ENCODE data around the gene IFIT3. TPM values are rescaled to one million over a fixed set of nuclear protein-coding genes. Genes with fewer than 3 reads are reported as not detected.
A peak's percentile ranks its signal among the peaks of the same experiment; 100 is the strongest.
"Not testable (repeated sequence)": the region's sequence is repeated elsewhere in the genome, so short reads cannot be mapped to it uniquely, and the experiment has no call there.

IFIT3 gene
- total RNA-seq, 1 donor from 2014 or later: 1.9 TPM

DNA sequence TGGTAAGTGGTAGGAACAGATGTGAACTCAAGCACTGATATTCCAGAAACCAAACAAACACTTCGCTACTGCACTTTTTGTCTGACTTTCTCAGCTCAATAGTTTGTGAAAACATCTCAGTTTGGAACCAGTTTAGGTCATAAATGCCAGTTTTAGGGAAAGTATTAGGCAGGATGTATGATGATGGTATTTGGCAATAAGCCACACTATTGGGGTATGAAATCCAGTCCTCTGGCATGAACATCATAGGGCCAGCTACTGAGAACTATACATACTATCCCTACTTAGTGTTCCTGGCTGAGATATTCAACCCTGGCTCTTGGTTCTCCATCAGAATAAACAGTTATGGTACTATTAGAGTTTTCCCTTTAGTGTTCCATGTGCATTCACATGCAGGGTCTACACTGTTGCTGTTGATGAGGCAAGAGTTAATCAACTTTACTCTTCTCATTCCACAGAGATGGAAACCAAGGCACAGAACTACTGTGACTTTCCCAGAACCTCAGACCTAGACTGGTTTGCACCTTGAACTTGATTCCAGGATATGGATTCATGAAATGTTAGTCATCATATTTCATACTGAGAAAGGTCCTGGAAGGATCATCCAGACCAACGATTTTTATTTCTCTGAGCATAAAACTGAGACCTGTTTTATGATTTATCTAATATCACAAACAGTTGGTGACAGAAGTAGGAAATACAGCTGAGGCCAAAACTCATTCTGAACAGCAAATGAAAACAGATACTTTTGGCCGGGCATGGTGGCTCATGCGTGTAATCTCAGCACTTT lies 46.0 kb upstream of the IFIT3 start:
- intact Hi-C loops (cut with DNase I): no loop called here
- no peak for DNase-seq (ENCODE audit: low spot score in 2 of 2)
- Histone ChIP-seq H3K27me3 (no peaks in the 10 kb centered on the region), H3K27ac (peak overlapping the region; percentile 89 to 95), H3K4me3 (no peak overlapping the region), H3K36me3 (no peaks in the 10 kb centered on the region), H3K4me1 (peaks cover 0 to 59% of the 10 kb centered on the region in 2 donors), H3K9me3 (no peaks in the 10 kb centered on the region)
- TF ChIP-seq, protein P1, sequence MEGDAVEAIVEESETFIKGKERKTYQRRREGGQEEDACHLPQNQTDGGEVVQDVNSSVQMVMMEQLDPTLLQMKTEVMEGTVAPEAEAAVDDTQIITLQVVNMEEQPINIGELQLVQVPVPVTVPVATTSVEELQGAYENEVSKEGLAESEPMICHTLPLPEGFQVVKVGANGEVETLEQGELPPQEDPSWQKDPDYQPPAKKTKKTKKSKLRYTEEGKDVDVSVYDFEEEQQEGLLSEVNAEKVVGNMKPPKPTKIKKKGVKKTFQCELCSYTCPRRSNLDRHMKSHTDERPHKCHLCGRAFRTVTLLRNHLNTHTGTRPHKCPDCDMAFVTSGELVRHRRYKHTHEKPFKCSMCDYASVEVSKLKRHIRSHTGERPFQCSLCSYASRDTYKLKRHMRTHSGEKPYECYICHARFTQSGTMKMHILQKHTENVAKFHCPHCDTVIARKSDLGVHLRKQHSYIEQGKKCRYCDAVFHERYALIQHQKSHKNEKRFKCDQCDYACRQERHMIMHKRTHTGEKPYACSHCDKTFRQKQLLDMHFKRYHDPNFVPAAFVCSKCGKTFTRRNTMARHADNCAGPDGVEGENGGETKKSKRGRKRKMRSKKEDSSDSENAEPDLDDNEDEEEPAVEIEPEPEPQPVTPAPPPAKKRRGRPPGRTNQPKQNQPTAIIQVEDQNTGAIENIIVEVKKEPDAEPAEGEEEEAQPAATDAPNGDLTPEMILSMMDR (IDR thresholded peaks at IDR 0.05): no peak

DNA sequence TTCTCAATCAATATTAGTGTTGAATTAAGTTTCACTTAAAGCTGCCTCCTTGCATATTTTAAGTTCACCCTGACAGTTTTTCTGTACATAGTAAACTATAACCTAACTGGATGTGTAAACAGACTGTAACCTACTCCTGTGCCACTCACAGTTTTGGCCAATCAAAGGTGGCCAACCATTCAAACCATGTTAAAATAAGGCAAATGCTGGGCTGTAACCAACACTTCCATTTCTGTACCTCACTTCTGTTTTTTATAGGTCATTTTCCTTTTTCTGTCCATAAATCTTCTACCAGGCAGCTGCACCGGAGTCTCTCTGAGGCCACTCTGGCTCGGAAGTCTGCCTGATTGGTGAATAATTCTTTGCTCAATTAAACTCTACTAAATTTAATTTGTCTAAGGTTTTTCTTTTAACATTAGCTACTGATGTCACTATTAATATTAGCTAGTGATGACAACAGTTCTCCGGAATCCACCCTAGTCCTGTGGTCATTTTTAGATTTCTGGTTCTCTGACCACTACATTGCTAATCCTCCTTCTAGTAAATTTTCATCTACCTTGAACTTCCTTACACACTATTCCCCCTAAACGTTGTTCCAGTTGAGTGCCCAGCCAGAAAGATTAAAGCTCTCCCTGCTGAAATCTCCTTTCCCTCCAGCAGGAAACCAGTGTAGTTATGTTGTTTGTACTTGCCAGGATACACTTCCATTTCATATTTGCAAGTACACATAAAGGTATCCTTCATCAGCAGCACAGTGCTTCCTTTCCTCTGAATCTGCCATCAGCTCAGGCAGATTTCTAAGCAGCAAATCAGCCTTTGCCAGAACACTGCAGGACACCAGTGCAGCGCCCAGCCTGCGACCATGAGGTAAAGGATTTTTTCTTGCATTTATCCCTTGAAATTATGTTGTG lies 44.5 kb upstream of the IFIT3 start:
- intact Hi-C loops (cut with DNase I): no loop called here
- H3K4me1 ChIP-seq: peaks cover 0 to 48% of the 10 kb centered on the region in 2 donors
- H3K36me3 ChIP-seq: no peaks in the 10 kb centered on the region
- H3K27me3 ChIP-seq: no peaks in the 10 kb centered on the region
- no peak for DNase-seq (ENCODE audit: low spot score in 2 of 2)
- H3K9me3 ChIP-seq: no peaks in the 10 kb centered on the region
- peak overlapping the region; percentile 38 to 50 for H3K4me3 ChIP-seq
- peak overlapping the region; percentile 89 to 95 for H3K27ac ChIP-seq
- TF ChIP-seq, protein P1 (IDR thresholded peaks at IDR 0.05): no peak

DNA sequence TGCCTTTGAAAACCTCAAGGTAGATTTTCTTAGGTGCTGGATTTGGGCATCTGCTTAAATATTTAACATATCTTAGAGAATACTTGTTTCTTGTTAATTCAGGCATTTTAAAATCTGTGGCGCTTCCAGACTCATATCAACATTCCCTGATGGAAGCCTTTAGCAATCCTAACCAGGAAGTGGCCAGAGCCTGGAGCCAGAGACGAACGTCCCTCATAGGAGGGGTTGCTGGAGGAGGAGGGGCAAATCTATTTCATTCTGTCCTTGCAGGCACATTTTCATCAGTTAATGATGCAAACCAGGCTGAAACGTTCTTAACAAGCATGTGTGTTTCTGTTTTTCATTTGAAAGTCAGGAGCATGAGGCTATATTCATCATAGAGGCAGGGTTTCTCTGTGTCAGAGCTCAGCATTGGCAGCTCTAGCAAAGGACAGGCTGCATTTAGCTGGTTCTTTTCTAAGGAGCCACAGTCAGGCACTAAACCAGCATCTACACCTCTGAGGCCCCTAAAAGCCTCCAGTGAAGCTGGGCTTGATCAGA lies 43.8 kb upstream of the IFIT3 start:
- DNase-seq (ENCODE audit: low spot score in 2 of 2): peak; percentile 31 to 87
- TF ChIP-seq, protein P1 (IDR thresholded peaks at IDR 0.05): no peak
- Histone ChIP-seq H3K27ac (peak overlapping the region; percentile 89 to 95), H3K4me3 (peak overlapping the region; percentile 38 to 50), H3K9me3 (no peaks in the 10 kb centered on the region), H3K36me3 (no peaks in the 10 kb centered on the region), H3K4me1 (peaks cover 0 to 43% of the 10 kb centered on the region in 2 donors), H3K27me3 (no peaks in the 10 kb centered on the region)
- intact Hi-C loops (cut with DNase I): loop anchor here (1.0 kb wide), 1 partner anchor 17 kb away; no protein-coding TSS in a partner anchor

DNA sequence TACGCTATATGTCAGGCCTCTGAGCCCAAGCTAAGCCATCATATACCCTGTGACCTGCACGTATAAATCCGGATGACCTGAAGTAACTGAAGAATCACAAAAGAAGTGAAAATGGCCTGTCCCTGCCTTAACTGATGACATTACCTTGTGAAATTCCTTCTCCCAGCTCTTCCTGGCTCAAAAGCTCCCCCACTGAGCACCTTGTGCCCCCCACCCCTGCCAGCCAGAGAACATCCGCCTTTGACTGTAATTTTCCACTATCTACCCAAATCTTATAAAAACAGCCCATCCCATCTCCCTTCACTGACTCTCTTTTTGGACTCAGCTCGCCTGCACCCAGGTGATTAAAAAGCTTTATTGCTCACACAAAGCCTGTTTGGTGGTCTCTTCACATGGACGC lies 43.1 kb upstream of the IFIT3 start:
- intact Hi-C loops (cut with DNase I): loop anchor here (1.0 kb wide), 1 partner anchor 17 kb away; no protein-coding TSS in a partner anchor
- H3K4me1 ChIP-seq: peaks cover 0 to 37% of the 10 kb centered on the region in 2 donors
- H3K9me3 ChIP-seq; H3K4me3 ChIP-seq; H3K27me3 ChIP-seq; DNase-seq (ENCODE audit: low spot score in 2 of 2); H3K36me3 ChIP-seq: not testable (repeated sequence)
- H3K27ac ChIP-seq: peak overlapping the region; percentile 89 to 95

DNA sequence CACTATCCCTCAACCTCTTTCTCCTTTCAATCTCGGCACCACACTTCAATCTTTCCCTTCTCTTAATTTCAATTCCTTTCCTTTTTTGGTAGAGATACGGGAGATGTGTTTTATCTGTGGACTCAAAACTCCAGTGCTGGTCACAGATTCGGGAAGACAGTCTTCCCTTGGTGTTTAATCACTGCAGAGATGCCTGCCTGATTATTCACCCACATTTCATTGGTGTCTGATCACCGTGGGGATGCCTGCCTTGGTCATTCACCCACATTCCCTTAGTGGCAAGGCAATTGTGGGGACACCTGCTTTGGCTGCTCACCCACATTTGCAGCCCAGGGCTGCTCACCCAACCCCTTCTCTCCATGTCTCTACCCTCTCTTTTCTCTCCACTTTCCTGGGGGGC lies 42.5 kb upstream of the IFIT3 start:
- Histone ChIP-seq H3K4me1 (peaks cover 0 to 37% of the 10 kb centered on the region in 2 donors), H3K27ac (peak overlapping the region; percentile 89 to 95)
- H3K36me3 ChIP-seq; H3K9me3 ChIP-seq; intact Hi-C loops (cut with DNase I); H3K27me3 ChIP-seq; DNase-seq (ENCODE audit: low spot score in 2 of 2); H3K4me3 ChIP-seq: not testable (repeated sequence)

DNA sequence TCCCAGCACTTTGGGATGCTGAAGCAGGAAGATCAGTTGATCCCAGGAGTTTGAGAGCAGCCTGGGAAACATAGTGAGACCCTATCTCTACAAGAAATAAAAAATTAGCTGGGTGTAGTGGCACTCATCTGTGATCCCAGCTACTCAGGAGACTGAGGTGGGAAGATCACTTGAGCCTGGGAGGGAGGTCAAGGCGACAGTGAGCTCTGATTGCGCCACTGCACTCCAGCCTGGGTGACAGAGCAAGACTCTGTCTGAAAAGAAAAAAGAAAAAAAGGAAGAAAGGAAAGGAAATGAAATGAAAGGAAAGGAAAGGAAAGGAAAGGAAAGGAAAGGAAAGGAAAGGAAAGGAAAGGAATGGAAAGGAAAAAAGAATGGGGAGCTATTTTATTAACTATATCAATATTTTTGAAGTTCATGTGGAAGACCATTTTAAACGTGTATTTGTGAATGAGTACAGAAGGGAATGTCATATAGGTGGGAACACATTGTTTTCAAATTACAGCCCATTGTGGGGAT lies 33.0 kb upstream of the IFIT3 start:
- H3K9me3 ChIP-seq: peaks cover 0 to 2% of the 10 kb centered on the region in 2 donors
- TF ChIP-seq, protein P1 (IDR thresholded peaks at IDR 0.05): no peak
- no peak overlapping the region for H3K4me3 ChIP-seq
- no peaks in the 10 kb centered on the region for H3K36me3 ChIP-seq
- intact Hi-C loops (cut with DNase I): no loop called here
- DNase-seq (ENCODE audit: low spot score in 2 of 2): no peak
- peaks cover 5 to 7% of the 10 kb centered on the region in 2 donors for H3K4me1 ChIP-seq
- H3K27ac ChIP-seq: no peak overlapping the region
- H3K27me3 ChIP-seq: no peaks in the 10 kb centered on the region

Measured in ascending aorta (tissue), 2 donors.